Ishikawa (cell line): Measurements from ENCODE around the gene TP53RK.

Experiments used
- CEBPB ChIP-seq: IDR thresholded peaks from 2 replicates; pipeline ENCODE4 v1.6.1; 2012
- EGR1 ChIP-seq: IDR thresholded peaks from 2 replicates; pipeline ENCODE4 v1.6.1; 2012
- EP300 ChIP-seq: IDR thresholded peaks from 2 replicates; pipeline ENCODE4 v1.6.1; 2012; ENCODE audit warnings: borderline replicate concordance
- FOXM1 ChIP-seq: IDR thresholded peaks from 2 replicates; pipeline ENCODE4 v1.6.1; 2012; ENCODE audit warnings: low read depth, borderline replicate concordance
- MAX ChIP-seq: IDR thresholded peaks from 2 replicates; pipeline ENCODE4 v1.6.1; 2012
- RAD21 ChIP-seq: IDR thresholded peaks from 2 replicates; pipeline ENCODE4 v1.6.1; 2012; ENCODE audit warnings: low read depth
- REST ChIP-seq: IDR thresholded peaks from 2 replicates; pipeline ENCODE4 v1.6.1; 2012; ENCODE audit warnings: low read depth, mild to moderate bottlenecking
- TAF1 ChIP-seq: IDR thresholded peaks from 2 replicates; pipeline ENCODE4 v1.6.1; 2012; ENCODE audit warnings: low read depth, mild to moderate bottlenecking
- USF1 ChIP-seq: IDR thresholded peaks from 2 replicates; pipeline ENCODE4 v1.6.1; 2012

GRCh38 chr20:46691196-46691595 is 2.0 kb upstream of the TP53RK start:
- TF ChIP-seq MAX: no peak
- no peak for TF ChIP-seq EP300
- TF ChIP-seq REST: no peak
- no peak for TF ChIP-seq USF1
- TF ChIP-seq EGR1: no peak
- TF ChIP-seq TAF1: no peak
- no peak for TF ChIP-seq FOXM1
- TF ChIP-seq CEBPB: no peak
- TF ChIP-seq RAD21: no peak
